Kidney (tissue), 14 donors: Measurements from ENCODE around the gene ZNF865. TPM values are rescaled to one million over a fixed set of nuclear protein-coding genes. Genes with fewer than 3 reads are reported as not detected.

ENCODE experiments used
- DNase-seq, 5 donors: peaks; one replicate each; pipeline ENCODE4 v3.0.0-alpha.2; 2013 to 2020
- FAIRE-seq: peaks from 2 replicates; lab custom pipeline; 2012; peaks lifted over from hg19 to GRCh38; lab: Jason Lieb, UNC
- H3K27ac ChIP-seq, 2 donors: one replicate each; pipeline ENCODE4 v1.7.0; 2013; ENCODE audit warnings: low read depth in 2 of 2, low read length in 2 of 2, inconsistent platforms in 1 of 2
- H3K27me3 ChIP-seq: one replicate; pipeline ENCODE4 v1.7.1; 2013; ENCODE audit warnings: low read length, inconsistent platforms; ENCODE audit not compliant: control insufficient read depth, insufficient read depth
- H3K36me3 ChIP-seq, 3 donors: one replicate each; pipeline versions ENCODE4 v1.7.0 to v1.7.1; 2013; ENCODE audit warnings: low read length in 3 of 3, control low read depth in 1 of 3, inconsistent platforms in 1 of 3; ENCODE audit not compliant: insufficient read depth in 3 of 3, control insufficient read depth in 2 of 3
- H3K4me1 ChIP-seq, 3 donors: one replicate each; pipeline versions ENCODE4 v1.7.0 to v1.7.1; 2013; ENCODE audit warnings: low read length in 3 of 3, inconsistent platforms in 1 of 3, low read depth in 1 of 3; ENCODE audit not compliant: control insufficient read depth in 2 of 3, insufficient read depth in 2 of 3
- H3K4me3 ChIP-seq, 3 donors: one replicate each; pipeline versions ENCODE4 v1.7.0 to v1.8.1; 2013; ENCODE audit warnings: low read length in 3 of 3, control low read depth in 1 of 3, inconsistent platforms in 1 of 3
- H3K9ac ChIP-seq, 3 donors: one replicate each; pipeline versions ENCODE4 v1.7.0 to v1.7.1; 2013; ENCODE audit warnings: low read length in 3 of 3, control low read depth in 1 of 3, inconsistent platforms in 1 of 3
- H3K9me3 ChIP-seq, 3 donors: one replicate each; pipeline versions ENCODE4 v1.7.0 to v1.7.1; 2013; ENCODE audit warnings: low read length in 3 of 3, control low read depth in 1 of 3, inconsistent platforms in 1 of 3; ENCODE audit not compliant: control insufficient read depth in 2 of 3, insufficient read depth in 1 of 3
- intact Hi-C: fragments of 100-400 bp; cut with DNase I; formaldehyde crosslinking; loops from one replicate; pipeline ENCODE4 v1.11.1; 2022
- polyA plus RNA-seq: library from polyadenylated mRNA; stranded (reverse); fragments of 350-450 nt; fragmentation: Illumina TruSeq; extraction: RNeasy Lipid Tissue Mini Kit (QIAGEN cat#74804); gene quantifications from one replicate; pipeline ENCODE4 v1.2.3, GENCODE V29; 2014; ENCODE audit warnings: low read depth, low replicate concordance; ENCODE audit not compliant: insufficient read depth
- total RNA-seq: library from RNA; stranded (reverse); fragmentation: NEBNext Ultra II Directional; extraction: Animal tissue kit (Norgen Biotek cat#: 25700); gene quantifications from one replicate; pipeline ENCODE4 v1.2.1, GENCODE V29; 2021
- TF ChIP-seq, protein P1 (sequence below): IDR thresholded peaks from 3 replicates; pipeline ENCODE4 v1.5.1; 2012; ENCODE audit warnings: mild to moderate bottlenecking, moderate library complexity, borderline replicate concordance; ENCODE audit not compliant: insufficient read depth; ENCODE audit errors: extremely low read depth
- donor health status: control.
- donor health status: control.
- donor health status: control.
- donor health status: control.
- donor health status: control.
- donor health status: DM: yes; HTN: yes; CAD: no.
- donor health status: Normal renal cell carcinoma (clear cell type).

ZNF865 gene
- total and polyA plus RNA-seq, 2 donors from 2014 or later, result 5.8 to 17.4 TPM

DNA sequence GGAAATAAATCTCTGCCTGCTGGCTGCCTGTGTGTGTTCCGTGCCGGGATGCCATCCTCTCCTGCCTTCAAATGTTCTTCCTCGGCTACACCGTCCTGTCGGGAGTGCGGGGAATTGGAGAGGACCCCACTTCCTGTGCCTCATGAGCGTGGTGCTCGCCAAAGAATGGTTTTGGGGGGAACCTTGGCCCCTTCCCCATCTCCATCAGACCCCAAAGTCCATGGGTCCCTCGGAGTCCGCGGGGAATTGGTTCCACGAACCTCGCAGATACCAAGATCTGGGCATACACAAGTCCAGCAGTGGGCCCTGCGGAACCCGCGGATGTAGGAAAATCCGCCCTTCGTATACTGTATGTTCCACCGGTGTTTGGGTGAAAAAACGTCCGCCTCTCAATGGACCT lies 2.3 kb upstream of the ZNF865 start:
- no peak overlapping the region for H3K4me3 ChIP-seq
- no peak overlapping the region for H3K27ac ChIP-seq
- DNase-seq (peak in 1 of 5 donors; percentile 82), FAIRE-seq (no peak)
- peaks cover 0 to 3% (median 0%) of the 10 kb centered on the region in 3 donors for H3K36me3 ChIP-seq
- H3K4me1 ChIP-seq, result peaks cover 0 to 20% (median 3%) of the 10 kb centered on the region in 3 donors
- intact Hi-C loops, result no loop called here
- H3K9ac ChIP-seq, result no peak overlapping the region
- no peaks in the 10 kb centered on the region for H3K9me3 ChIP-seq
- H3K27me3 ChIP-seq, result no peaks in the 10 kb centered on the region
- TF ChIP-seq, protein P1, sequence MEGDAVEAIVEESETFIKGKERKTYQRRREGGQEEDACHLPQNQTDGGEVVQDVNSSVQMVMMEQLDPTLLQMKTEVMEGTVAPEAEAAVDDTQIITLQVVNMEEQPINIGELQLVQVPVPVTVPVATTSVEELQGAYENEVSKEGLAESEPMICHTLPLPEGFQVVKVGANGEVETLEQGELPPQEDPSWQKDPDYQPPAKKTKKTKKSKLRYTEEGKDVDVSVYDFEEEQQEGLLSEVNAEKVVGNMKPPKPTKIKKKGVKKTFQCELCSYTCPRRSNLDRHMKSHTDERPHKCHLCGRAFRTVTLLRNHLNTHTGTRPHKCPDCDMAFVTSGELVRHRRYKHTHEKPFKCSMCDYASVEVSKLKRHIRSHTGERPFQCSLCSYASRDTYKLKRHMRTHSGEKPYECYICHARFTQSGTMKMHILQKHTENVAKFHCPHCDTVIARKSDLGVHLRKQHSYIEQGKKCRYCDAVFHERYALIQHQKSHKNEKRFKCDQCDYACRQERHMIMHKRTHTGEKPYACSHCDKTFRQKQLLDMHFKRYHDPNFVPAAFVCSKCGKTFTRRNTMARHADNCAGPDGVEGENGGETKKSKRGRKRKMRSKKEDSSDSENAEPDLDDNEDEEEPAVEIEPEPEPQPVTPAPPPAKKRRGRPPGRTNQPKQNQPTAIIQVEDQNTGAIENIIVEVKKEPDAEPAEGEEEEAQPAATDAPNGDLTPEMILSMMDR, result no peak

- Histone ChIP-seq H3K4me1 (peaks cover 0 to 20% (median 3%) of the 10 kb centered on the region in 3 donors), H3K36me3 (peaks cover 0 to 3% (median 0%) of the 10 kb centered on the region in 3 donors), H3K4me3 (no peak overlapping the region), H3K27ac (no peak overlapping the region), H3K27me3 (no peaks in the 10 kb centered on the region), H3K9ac (no peak overlapping the region), H3K9me3 (no peaks in the 10 kb centered on the region)
- peak in 1 of 5 donors; percentile 75 for DNase-seq
- TF ChIP-seq, protein P1, result no peak
- intact Hi-C loops, result no loop called here
- no peak for FAIRE-seq
Observed at GRCh38 chr19:55603581-55604292, 1.7 kb upstream of the ZNF865 start.

GRCh38 chr19:55605207-55605636 lies 225 bp upstream of the ZNF865 start:
- Histone ChIP-seq H3K4me3 (peak overlapping the region; percentile 66 to 89 (median 75)), H3K4me1 (peaks cover 0 to 20% (median 3%) of the 10 kb centered on the region in 3 donors), H3K9me3 (no peaks in the 10 kb centered on the region), H3K27me3 (no peaks in the 10 kb centered on the region), H3K36me3 (peaks cover 0 to 3% (median 0%) of the 10 kb centered on the region in 3 donors), H3K9ac (peak overlapping the region in 2 of 3 donors; percentile 27 to 60), H3K27ac (peak overlapping the region; percentile 92 to 98)
- DNase-seq (peak; percentile 99 to 100 (median 99)), FAIRE-seq (no peak)
- TF ChIP-seq, protein P1, result no peak
- intact Hi-C loops, result no loop called here
